Osteocyte (in vitro differentiated cells): ENCODE measurements around the gene TDRD9. TPM values are rescaled to one million over a fixed set of nuclear protein-coding genes. Genes with fewer than 3 reads are reported as not detected.

Experiments
- DNase-seq: peaks from one replicate; pipeline ENCODE4 v3.0.0; 2021; ENCODE audit warnings: mixed read lengths; ENCODE audit not compliant: unreplicated experiment; ENCODE audit errors: extremely low spot score
- H3K27ac Mint-ChIP-seq: one replicate; pipeline ENCODE4 v1.8.0; 2021; ENCODE audit warnings: mild to moderate bottlenecking, mixed read lengths; ENCODE audit not compliant: unreplicated experiment
- H3K27me3 Mint-ChIP-seq: one replicate; pipeline ENCODE4 v1.8.0; 2021; ENCODE audit warnings: mixed read lengths; ENCODE audit not compliant: unreplicated experiment
- H3K36me3 Mint-ChIP-seq: one replicate; pipeline ENCODE4 v1.8.0; 2021; ENCODE audit warnings: mixed read lengths; ENCODE audit not compliant: unreplicated experiment
- H3K4me1 Mint-ChIP-seq: one replicate; pipeline ENCODE4 v1.8.0; 2021; ENCODE audit warnings: mixed read lengths; ENCODE audit not compliant: unreplicated experiment
- H3K4me3 Mint-ChIP-seq: one replicate; pipeline ENCODE4 v1.8.0; 2021; ENCODE audit warnings: mild to moderate bottlenecking, moderate library complexity, mixed read lengths; ENCODE audit not compliant: unreplicated experiment
- H3K9me3 Mint-ChIP-seq: one replicate; pipeline ENCODE4 v1.8.0; 2021; ENCODE audit warnings: mixed read lengths; ENCODE audit not compliant: unreplicated experiment
- total RNA-seq: library from RNA; stranded (reverse); gene quantifications from 2 replicates; pipeline ENCODE4 v1.2.1, GENCODE V29; 2021
- TF ChIP-seq, protein P1 (sequence below): fragments of 200-600 bp; sonication (generic); IDR thresholded peaks from 2 replicates; pipeline ENCODE4 v1.5.0; 2021; ENCODE audit warnings: antibody characterized with exemption, mild to moderate bottlenecking, moderate library complexity

The TDRD9 gene
- total RNA-seq, 1 donor from 2014 or later, result not detected

DNA sequence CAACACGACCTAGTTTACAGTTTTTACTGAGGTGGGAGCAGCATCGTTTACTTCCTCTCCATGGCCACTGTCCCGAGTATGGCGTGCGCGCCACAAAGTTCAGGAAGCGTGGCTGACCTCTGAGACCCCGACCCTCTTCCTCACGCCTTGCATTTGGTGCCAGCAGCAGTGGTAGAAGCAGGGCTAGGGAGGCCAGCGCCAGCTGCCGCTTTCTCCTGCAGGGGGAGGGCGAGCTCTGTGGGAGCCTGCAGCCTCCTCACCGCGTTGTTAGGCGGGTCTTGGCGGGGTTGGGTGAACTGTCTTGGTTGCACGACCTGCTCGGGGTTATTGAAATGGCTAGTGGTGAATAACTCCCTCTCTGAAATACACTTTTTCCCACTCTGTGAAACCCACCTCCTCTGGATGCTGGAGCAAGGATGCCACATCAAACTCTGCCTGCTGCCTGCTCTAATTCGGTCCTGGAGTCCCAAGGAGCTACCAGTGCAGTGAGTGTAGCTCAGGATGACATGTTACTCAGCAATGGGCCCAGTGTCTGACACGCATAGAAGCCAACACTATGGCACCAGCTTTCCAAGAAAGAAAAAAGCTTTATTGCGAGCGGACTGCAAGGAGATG is 22.3 kb upstream of the TDRD9 start:
- TF ChIP-seq, protein P1, sequence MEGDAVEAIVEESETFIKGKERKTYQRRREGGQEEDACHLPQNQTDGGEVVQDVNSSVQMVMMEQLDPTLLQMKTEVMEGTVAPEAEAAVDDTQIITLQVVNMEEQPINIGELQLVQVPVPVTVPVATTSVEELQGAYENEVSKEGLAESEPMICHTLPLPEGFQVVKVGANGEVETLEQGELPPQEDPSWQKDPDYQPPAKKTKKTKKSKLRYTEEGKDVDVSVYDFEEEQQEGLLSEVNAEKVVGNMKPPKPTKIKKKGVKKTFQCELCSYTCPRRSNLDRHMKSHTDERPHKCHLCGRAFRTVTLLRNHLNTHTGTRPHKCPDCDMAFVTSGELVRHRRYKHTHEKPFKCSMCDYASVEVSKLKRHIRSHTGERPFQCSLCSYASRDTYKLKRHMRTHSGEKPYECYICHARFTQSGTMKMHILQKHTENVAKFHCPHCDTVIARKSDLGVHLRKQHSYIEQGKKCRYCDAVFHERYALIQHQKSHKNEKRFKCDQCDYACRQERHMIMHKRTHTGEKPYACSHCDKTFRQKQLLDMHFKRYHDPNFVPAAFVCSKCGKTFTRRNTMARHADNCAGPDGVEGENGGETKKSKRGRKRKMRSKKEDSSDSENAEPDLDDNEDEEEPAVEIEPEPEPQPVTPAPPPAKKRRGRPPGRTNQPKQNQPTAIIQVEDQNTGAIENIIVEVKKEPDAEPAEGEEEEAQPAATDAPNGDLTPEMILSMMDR, result no peak
- no peaks in the 10 kb centered on the region for H3K27me3 Mint-ChIP-seq

DNA sequence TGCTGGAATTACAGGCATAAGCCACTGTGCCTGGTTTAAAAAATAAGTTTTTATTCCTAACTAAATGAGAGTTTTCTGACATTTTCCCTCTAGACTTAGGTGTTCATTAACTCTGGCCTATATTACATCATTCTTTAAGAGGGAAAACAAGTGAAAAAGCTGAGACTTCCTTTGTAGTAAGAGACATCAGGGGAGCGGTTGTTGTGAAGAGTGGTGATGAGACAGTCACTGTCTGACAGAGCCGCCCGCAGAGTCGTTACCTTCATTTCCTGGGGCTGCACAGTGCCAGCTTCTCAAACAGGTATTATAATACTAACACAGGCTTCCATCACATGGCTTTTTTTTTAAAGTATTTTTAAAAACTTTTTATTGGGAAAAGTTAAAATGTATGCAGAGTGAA is 19.7 kb upstream of the TDRD9 start:
- Mint-ChIP-seq H3K4me3 (no peak overlapping the region), H3K4me1 (peaks cover 6% of the 10 kb centered on the region), H3K9me3 (no peaks in the 10 kb centered on the region), H3K27ac (no peak overlapping the region), H3K27me3 (no peaks in the 10 kb centered on the region), H3K36me3 (peaks cover 18% of the 10 kb centered on the region)
- DNase-seq, result no peak
- TF ChIP-seq, protein P1, result no peak

More for the DNA sequence above, 22.3 kb upstream of the TDRD9 start:
- no peak for DNase-seq
- H3K4me3 Mint-ChIP-seq, result no peak overlapping the region
- no peak overlapping the region for H3K27ac Mint-ChIP-seq
- H3K9me3 Mint-ChIP-seq, result no peaks in the 10 kb centered on the region
- H3K36me3 Mint-ChIP-seq, result peaks cover 2% of the 10 kb centered on the region
- H3K4me1 Mint-ChIP-seq, result peaks cover 6% of the 10 kb centered on the region

DNA sequence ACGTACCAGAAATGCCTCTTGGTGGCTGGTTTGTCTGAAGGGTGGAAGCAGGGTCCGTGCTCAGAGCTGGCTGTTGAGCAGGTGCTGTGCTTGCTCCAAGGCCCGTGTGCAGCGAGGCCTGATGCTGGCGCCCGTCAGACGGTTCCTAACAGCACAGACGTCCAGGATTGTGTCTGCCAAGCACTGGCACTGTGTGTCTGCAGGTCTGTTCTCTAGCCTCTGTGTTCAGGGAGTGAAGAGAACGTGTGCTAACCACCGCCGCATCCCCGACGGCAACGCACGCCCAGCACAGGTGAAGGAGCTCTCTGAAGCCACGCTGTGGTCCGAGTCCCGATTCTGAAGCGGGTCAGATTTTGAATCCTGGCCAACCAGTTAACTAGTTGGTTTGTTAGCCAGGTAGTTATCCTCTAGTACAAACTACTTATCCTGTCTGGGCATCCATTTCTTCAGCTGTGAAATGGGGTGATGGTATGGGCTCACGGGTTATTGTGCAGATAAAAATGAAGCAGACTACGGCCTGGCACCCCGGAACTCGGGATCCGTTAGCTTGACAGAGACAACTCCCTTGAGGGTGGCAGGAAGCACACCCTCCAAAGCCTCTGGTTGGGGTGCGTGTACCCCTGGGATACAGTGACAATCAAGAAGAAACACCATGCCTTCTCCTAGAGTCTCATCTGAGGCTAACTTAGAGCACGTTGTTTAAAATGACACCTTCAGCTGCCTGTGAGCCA is 18.6 kb upstream of the TDRD9 start:
- Mint-ChIP-seq H3K9me3 (no peaks in the 10 kb centered on the region), H3K36me3 (peaks cover 25% of the 10 kb centered on the region)

DNA sequence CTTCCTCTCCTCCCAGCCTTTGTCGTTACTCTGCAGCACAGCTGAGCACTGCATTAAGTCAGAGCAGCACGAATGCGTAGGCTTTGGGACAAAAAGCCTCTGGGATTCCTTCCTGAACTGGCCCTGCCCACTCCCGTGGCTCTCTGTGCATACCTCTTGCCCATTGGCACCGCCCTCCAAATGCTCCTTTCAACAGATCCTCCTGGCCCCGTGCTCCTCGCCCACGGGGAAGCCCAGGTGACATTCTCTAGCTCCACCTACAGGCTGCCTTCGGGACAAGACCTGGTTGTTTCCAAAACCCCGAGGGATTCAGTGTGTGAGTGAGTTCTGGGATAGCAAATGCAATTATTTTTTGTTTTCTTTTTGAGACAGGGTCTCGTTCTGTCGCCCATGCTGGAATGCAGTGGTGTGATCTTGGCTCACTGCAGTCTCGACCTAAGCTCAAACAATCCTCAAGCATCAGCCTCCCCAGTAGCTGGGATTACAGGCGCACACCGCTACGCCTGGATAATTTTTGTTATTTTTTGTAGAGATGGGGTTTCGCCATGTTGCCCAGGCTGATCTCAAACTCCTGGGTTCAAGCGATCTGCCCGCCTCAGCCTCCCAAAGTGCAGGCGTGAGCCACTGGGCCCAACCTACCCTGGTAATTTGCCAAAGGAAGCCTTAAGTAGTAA is 17.9 kb upstream of the TDRD9 start:
- no peak for DNase-seq
- H3K4me3 Mint-ChIP-seq, result no peak overlapping the region
- TF ChIP-seq, protein P1, result peak; percentile 73
- no peak overlapping the region for H3K27ac Mint-ChIP-seq
- H3K4me1 Mint-ChIP-seq, result peaks cover 6% of the 10 kb centered on the region
- no peaks in the 10 kb centered on the region for H3K27me3 Mint-ChIP-seq
- no peaks in the 10 kb centered on the region for H3K9me3 Mint-ChIP-seq
- H3K36me3 Mint-ChIP-seq, result peaks cover 28% of the 10 kb centered on the region

More for the DNA sequence above, 18.6 kb upstream of the TDRD9 start:
- Mint-ChIP-seq H3K27ac (no peak overlapping the region), H3K4me3 (no peak overlapping the region), H3K27me3 (no peaks in the 10 kb centered on the region), H3K4me1 (peaks cover 6% of the 10 kb centered on the region)
- TF ChIP-seq, protein P1, result no peak
- no peak for DNase-seq

DNA sequence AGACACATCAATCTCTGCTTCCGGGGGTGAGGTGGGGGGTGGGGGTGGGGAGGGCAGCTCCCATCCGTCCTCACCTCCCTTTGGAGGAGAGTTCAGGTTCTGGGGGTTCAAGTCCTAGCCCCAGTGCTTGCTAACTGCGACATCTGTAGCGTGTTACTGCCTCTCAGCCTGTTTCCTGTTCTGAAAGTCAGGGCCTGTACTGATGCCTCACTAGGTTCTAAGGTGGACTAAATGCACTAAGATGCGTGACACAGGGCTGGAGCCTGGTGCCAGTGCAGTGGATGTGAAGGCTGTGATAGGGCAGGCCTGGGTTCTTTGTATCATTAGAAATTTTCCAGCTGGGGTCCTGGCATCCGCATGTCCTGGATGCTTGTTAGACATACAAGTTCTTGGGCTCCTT is 17.3 kb upstream of the TDRD9 start:
- Mint-ChIP-seq H3K9me3 (no peaks in the 10 kb centered on the region), H3K4me3 (no peak overlapping the region), H3K27ac (no peak overlapping the region), H3K27me3 (no peaks in the 10 kb centered on the region), H3K36me3 (peaks cover 31% of the 10 kb centered on the region), H3K4me1 (peaks cover 6% of the 10 kb centered on the region)
- DNase-seq, result no peak
- TF ChIP-seq, protein P1, result no peak
